Measurements from ENCODE around the gene CPN2. TPM values are rescaled to one million over a fixed set of nuclear protein-coding genes. Genes with fewer than 3 reads are reported as not detected.
A peak's percentile ranks its signal among the peaks of the same experiment; 100 is the strongest.

The CPN2 gene
- total RNA-seq, 4 donors from 2014 or later: 0.10 TPM; not detected in 3

DNA sequence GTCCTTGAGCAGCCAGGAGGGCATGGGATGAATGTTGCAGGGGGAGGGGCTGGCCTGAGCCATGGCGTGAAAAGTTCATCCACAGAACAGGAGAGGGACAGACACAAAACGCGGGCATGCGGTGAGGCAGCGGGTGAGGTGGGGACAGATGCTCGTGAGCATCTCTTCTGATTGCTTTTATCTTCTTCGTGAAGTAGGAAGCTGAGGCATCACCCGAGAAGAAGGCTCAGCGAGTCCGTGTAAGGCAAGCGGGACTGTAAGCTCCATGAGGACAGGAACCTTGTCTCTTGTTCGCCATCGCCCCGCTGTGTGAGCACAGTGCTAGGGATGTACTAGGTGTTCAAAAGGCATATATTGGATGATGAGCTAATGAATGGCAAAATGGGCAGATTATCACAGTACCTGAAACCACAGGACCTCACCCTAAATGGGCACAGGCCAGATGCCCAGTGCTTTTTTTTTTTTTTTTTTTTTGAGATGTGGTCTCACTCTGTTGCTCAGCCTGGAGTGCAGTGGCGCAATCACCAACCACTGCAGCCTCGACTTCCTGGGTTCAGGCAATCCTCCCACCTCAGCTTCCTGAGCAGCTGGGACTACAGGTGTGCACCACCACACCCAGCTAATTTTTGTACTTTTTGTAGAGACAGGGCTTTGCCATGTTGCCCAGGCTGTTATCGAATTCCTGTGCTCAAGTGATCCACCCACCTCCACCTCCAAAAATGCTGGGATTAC, 46.8 kb downstream of the CPN2 start:
- intact Hi-C loops (cut with DNase I; ENCODE audit: low total_unique reads): no loop called here
- TF ChIP-seq, protein P1, sequence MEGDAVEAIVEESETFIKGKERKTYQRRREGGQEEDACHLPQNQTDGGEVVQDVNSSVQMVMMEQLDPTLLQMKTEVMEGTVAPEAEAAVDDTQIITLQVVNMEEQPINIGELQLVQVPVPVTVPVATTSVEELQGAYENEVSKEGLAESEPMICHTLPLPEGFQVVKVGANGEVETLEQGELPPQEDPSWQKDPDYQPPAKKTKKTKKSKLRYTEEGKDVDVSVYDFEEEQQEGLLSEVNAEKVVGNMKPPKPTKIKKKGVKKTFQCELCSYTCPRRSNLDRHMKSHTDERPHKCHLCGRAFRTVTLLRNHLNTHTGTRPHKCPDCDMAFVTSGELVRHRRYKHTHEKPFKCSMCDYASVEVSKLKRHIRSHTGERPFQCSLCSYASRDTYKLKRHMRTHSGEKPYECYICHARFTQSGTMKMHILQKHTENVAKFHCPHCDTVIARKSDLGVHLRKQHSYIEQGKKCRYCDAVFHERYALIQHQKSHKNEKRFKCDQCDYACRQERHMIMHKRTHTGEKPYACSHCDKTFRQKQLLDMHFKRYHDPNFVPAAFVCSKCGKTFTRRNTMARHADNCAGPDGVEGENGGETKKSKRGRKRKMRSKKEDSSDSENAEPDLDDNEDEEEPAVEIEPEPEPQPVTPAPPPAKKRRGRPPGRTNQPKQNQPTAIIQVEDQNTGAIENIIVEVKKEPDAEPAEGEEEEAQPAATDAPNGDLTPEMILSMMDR (IDR thresholded peaks at IDR 0.05): no peak
- no peak for TF ChIP-seq POLR2A (IDR thresholded peaks at IDR 0.05)
- H3K4me3 ChIP-seq (ENCODE audit: low read depth, poor library complexity, severe bottlenecking): no peak overlapping the region
- DNase-seq (ENCODE audit: low spot score in 2 of 2): no peak
- WGBS, 2 donors: 96 to 97% methylated on average over 17 of the region's 17 CpGs

DNA sequence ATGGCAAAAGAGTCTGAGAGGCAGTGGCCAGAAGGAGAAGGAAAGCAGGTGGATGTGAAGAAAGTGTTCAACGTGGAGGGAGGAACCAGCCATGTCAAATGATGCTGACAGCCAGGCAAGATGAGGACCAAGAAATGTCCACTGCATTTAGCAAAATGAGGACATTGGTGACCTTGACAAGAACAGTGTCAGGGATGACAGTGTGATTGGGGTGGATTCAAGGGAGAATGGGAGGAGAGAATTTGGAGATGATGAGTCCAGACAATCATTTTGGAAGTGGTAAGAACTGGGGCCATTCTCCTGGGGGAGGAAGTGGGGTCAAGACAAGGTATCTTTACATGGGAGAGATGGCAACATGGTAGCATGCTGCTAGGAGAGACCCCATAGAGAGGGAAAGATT, 47.4 kb downstream of the CPN2 start:
- intact Hi-C loops (cut with DNase I; ENCODE audit: low total_unique reads): no loop called here
- TF ChIP-seq POLR2A (IDR thresholded peaks at IDR 0.05): no peak
- TF ChIP-seq, protein P1 (IDR thresholded peaks at IDR 0.05): no peak
- DNase-seq (ENCODE audit: low spot score in 2 of 2): no peak
- WGBS, 2 donors: 70 to 83% methylated on average over 1 of the region's 1 CpG
- H3K4me3 ChIP-seq (ENCODE audit: low read depth, poor library complexity, severe bottlenecking): no peak overlapping the region

GRCh38 chr3:194301730-194302129, 49.4 kb downstream of the CPN2 start:
- peak in 1 of 2 donors; percentile 49 for DNase-seq (ENCODE audit: low spot score in 2 of 2)
- no peak overlapping the region for H3K4me3 ChIP-seq (ENCODE audit: low read depth, poor library complexity, severe bottlenecking)
- TF ChIP-seq, protein P1 (IDR thresholded peaks at IDR 0.05): no peak
- no peak for TF ChIP-seq POLR2A (IDR thresholded peaks at IDR 0.05)
- 96 to 100% methylated on average over 3 of the region's 3 CpGs for WGBS, 2 donors
- intact Hi-C loops (cut with DNase I; ENCODE audit: low total_unique reads): no loop called here

- TF ChIP-seq, protein P1 (IDR thresholded peaks at IDR 0.05): no peak
- TF ChIP-seq POLR2A (IDR thresholded peaks at IDR 0.05): no peak
- no peak overlapping the region for H3K4me3 ChIP-seq (ENCODE audit: low read depth, poor library complexity, severe bottlenecking)
- no peak for DNase-seq (ENCODE audit: low spot score in 2 of 2)
- WGBS, 2 donors: 91 to 97% methylated on average over 6 of the region's 6 CpGs
- intact Hi-C loops (cut with DNase I; ENCODE audit: low total_unique reads): no loop called here
Observed at GRCh38 chr3:194300936-194301335, 50.2 kb downstream of the CPN2 start.

DNA sequence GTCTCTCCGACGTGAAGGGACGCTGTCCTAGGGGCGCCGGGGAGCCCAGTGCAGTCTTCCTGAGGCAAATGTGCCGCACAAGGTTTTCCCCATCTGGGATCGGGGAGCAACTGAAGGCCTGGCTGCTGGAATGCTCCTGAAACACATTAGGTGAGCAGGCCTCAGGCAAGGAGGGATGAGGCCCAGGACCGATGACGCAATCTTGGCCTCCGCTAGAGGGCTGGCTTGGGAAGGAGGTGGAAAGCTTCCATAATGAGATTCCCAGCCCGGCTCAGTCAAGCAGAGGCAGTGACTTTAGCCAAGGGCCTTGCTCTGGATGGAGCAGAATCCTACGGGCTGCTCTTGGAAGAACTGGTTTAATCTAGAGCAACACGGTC, 50.8 kb downstream of the CPN2 start:
- WGBS, 2 donors: 39 to 40% methylated on average over 13 of the region's 13 CpGs
- DNase-seq (ENCODE audit: low spot score in 2 of 2): peak; percentile 78 to 95
- TF ChIP-seq POLR2A (IDR thresholded peaks at IDR 0.05): no peak
- H3K4me3 ChIP-seq (ENCODE audit: low read depth, poor library complexity, severe bottlenecking): no peak overlapping the region
- intact Hi-C loops (cut with DNase I; ENCODE audit: low total_unique reads): no loop called here

GRCh38 chr3:194298331-194299227, 52.5 kb downstream of the CPN2 start:
- H3K4me3 ChIP-seq (ENCODE audit: low read depth, poor library complexity, severe bottlenecking): no peak overlapping the region
- TF ChIP-seq, protein P1 (IDR thresholded peaks at IDR 0.05): no peak
- TF ChIP-seq POLR2A (IDR thresholded peaks at IDR 0.05): no peak
- intact Hi-C loops (cut with DNase I; ENCODE audit: low total_unique reads): no loop called here
- DNase-seq (ENCODE audit: low spot score in 2 of 2): peak in 1 of 2 donors; percentile 79
- 84 to 89% methylated on average over 19 of the region's 19 CpGs for WGBS, 2 donors

Data from lower leg skin (tissue), 4 donors.